ENCODE data around the gene FAM50A.

GRCh38 chrX:154419189-154419588, 24.8 kb upstream of the FAM50A start:
- TF ChIP-seq, protein P1, sequence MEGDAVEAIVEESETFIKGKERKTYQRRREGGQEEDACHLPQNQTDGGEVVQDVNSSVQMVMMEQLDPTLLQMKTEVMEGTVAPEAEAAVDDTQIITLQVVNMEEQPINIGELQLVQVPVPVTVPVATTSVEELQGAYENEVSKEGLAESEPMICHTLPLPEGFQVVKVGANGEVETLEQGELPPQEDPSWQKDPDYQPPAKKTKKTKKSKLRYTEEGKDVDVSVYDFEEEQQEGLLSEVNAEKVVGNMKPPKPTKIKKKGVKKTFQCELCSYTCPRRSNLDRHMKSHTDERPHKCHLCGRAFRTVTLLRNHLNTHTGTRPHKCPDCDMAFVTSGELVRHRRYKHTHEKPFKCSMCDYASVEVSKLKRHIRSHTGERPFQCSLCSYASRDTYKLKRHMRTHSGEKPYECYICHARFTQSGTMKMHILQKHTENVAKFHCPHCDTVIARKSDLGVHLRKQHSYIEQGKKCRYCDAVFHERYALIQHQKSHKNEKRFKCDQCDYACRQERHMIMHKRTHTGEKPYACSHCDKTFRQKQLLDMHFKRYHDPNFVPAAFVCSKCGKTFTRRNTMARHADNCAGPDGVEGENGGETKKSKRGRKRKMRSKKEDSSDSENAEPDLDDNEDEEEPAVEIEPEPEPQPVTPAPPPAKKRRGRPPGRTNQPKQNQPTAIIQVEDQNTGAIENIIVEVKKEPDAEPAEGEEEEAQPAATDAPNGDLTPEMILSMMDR (conservative IDR thresholded peaks at IDR 0.05; ENCODE audit: low read length), result no peak
- TF ChIP-seq EZH2phosphoT487 (IDR thresholded peaks at IDR 0.05; ENCODE audit: borderline replicate concordance, low read depth, low read length), result no peak
